Effector memory CD8-positive, alpha-beta T cell (primary cell): Measurements from ENCODE around the gene CAMSAP3.

Experiments
- ATAC-seq: fragments of 150-1000 bp; cut with Tn5 transposase; replicated peaks from 2 replicates; pipeline ENCODE4 v1.10.0; 2021; ENCODE audit warnings: mild to moderate bottlenecking, moderate library complexity
- DNase-seq, 3 experiments: peaks; one replicate each; pipeline ENCODE4 v3.0.0; 2021
- H3K27ac Mint-ChIP-seq, 2 donors: one replicate each; pipeline ENCODE4 v1.8.0; 2022; ENCODE audit warnings: mild to moderate bottlenecking in 2 of 2, mixed read lengths in 2 of 2, moderate library complexity in 2 of 2
- H3K27me3 Mint-ChIP-seq, 2 donors: one replicate each; pipeline ENCODE4 v1.8.0; 2022; ENCODE audit warnings: mixed read lengths in 2 of 2
- H3K36me3 Mint-ChIP-seq: one replicate; pipeline ENCODE4 v1.8.0; 2022; ENCODE audit warnings: mild to moderate bottlenecking, moderate library complexity, mixed read lengths; ENCODE audit not compliant: insufficient read depth
- H3K4me1 Mint-ChIP-seq, 2 donors: one replicate each; pipeline ENCODE4 v1.8.0; 2022; ENCODE audit warnings: low read depth in 2 of 2, mixed read lengths in 2 of 2
- H3K4me3 Mint-ChIP-seq, 2 donors: one replicate each; pipeline ENCODE4 v1.8.0; 2022; ENCODE audit warnings: mild to moderate bottlenecking in 2 of 2, mixed read lengths in 2 of 2, moderate library complexity in 2 of 2
- H3K9me3 Mint-ChIP-seq, 2 donors: one replicate each; pipeline ENCODE4 v1.8.0; 2022; ENCODE audit warnings: mixed read lengths in 2 of 2

CAMSAP3 gene

GRCh38 chr19:7611541-7612279 is 16.0 kb downstream of the CAMSAP3 start:
- ATAC-seq, result no peak
- Mint-ChIP-seq H3K4me1 (no peaks in the 10 kb centered on the region), H3K27me3 (peaks cover 0 to 5% of the 10 kb centered on the region in 2 donors), H3K4me3 (no peak overlapping the region), H3K27ac (no peak overlapping the region), H3K36me3 (no peaks in the 10 kb centered on the region), H3K9me3 (no peaks in the 10 kb centered on the region)
- no peak for DNase-seq

- no peaks in the 10 kb centered on the region for H3K27me3 Mint-ChIP-seq
- no peak overlapping the region for H3K27ac Mint-ChIP-seq
- no peak overlapping the region for H3K4me3 Mint-ChIP-seq
- H3K36me3 Mint-ChIP-seq, result peaks cover 3% of the 10 kb centered on the region
- ATAC-seq (no peak), DNase-seq (no peak)
- H3K9me3 Mint-ChIP-seq, result no peaks in the 10 kb centered on the region
- no peaks in the 10 kb centered on the region for H3K4me1 Mint-ChIP-seq
Measured at GRCh38 chr19:7612282-7613274, 16.9 kb downstream of the CAMSAP3 start.

- H3K4me3 Mint-ChIP-seq, result no peak overlapping the region
- peaks cover 12% of the 10 kb centered on the region for H3K36me3 Mint-ChIP-seq
- ATAC-seq (no peak), DNase-seq (no peak)
- no peaks in the 10 kb centered on the region for H3K4me1 Mint-ChIP-seq
- no peak overlapping the region for H3K27ac Mint-ChIP-seq
- H3K9me3 Mint-ChIP-seq, result no peaks in the 10 kb centered on the region
- H3K27me3 Mint-ChIP-seq, result no peaks in the 10 kb centered on the region
Measured at GRCh38 chr19:7614859-7615741, 19.4 kb downstream of the CAMSAP3 start.

DNA sequence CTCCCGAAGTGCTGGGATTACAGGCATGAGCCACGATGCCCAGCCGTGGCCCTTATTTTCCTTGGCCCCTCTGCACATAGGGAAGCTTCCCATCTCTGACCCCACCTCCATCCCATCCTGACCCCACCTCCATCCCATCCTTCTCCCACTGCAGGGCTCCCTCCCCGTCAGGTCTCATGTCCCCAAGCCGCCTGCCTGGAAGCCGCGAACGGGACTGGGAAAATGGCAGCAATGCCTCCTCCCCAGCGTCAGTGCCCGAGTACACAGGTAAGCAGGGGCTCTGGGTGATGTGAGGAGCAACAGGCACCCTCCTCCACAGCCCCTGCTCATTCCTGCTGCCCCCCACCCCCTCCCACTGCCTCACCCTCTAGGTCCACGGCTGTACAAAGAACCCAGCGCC is 21.5 kb downstream of the CAMSAP3 start:
- H3K9me3 Mint-ChIP-seq, result no peaks in the 10 kb centered on the region
- H3K4me3 Mint-ChIP-seq, result no peak overlapping the region
- peaks cover 31% of the 10 kb centered on the region for H3K36me3 Mint-ChIP-seq
- no peaks in the 10 kb centered on the region for H3K27me3 Mint-ChIP-seq
- DNase-seq (no peak), ATAC-seq (no peak)
- H3K4me1 Mint-ChIP-seq, result no peaks in the 10 kb centered on the region
- no peak overlapping the region for H3K27ac Mint-ChIP-seq

GRCh38 chr19:7617735-7618134 is 22.1 kb downstream of the CAMSAP3 start:
- no peaks in the 10 kb centered on the region for H3K9me3 Mint-ChIP-seq
- H3K4me3 Mint-ChIP-seq, result no peak overlapping the region
- H3K27ac Mint-ChIP-seq, result peak overlapping the region in 1 of 2 donors; percentile 39
- no peaks in the 10 kb centered on the region for H3K4me1 Mint-ChIP-seq
- H3K36me3 Mint-ChIP-seq, result peaks cover 31% of the 10 kb centered on the region
- no peaks in the 10 kb centered on the region for H3K27me3 Mint-ChIP-seq
- ATAC-seq, result no peak
- no peak for DNase-seq

DNA sequence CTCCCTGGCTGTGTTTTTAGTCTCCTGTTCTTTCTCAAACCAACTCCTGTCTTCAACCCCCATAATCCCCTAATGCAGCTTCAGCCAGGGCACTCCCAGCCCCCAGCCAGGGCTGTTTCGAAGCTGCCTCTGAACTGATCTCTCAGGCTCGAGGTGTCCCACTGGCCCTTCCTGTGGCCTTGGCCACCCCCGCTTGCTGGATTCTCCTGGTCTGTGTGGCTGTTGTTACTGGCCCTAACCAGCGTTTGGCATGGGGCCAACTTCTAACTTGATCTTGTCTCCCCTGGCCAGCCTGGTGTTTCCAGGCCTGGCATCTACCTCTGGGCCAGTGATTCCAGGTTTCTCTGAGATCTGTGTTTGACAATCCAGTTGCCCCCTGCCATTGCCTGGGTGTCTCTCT is 22.7 kb downstream of the CAMSAP3 start:
- Mint-ChIP-seq H3K27ac (peak overlapping the region in 1 of 2 donors; percentile 39), H3K9me3 (no peaks in the 10 kb centered on the region), H3K27me3 (no peaks in the 10 kb centered on the region), H3K36me3 (peaks cover 37% of the 10 kb centered on the region), H3K4me1 (peaks cover 0 to 2% of the 10 kb centered on the region in 2 donors), H3K4me3 (no peak overlapping the region)
- ATAC-seq (no peak), DNase-seq (no peak)

- Mint-ChIP-seq H3K4me3 (no peak overlapping the region), H3K36me3 (peaks cover 43% of the 10 kb centered on the region), H3K27ac (peak overlapping the region in 1 of 2 donors; percentile 39), H3K27me3 (no peaks in the 10 kb centered on the region), H3K4me1 (peaks cover 0 to 2% of the 10 kb centered on the region in 2 donors), H3K9me3 (no peaks in the 10 kb centered on the region)
- ATAC-seq (no peak), DNase-seq (no peak)
Measured at GRCh38 chr19:7618771-7619510, 23.3 kb downstream of the CAMSAP3 start.

- Mint-ChIP-seq H3K9me3 (no peaks in the 10 kb centered on the region), H3K4me1 (peaks cover 0 to 2% of the 10 kb centered on the region in 2 donors), H3K27ac (no peak overlapping the region), H3K27me3 (no peaks in the 10 kb centered on the region), H3K4me3 (no peak overlapping the region), H3K36me3 (peaks cover 47% of the 10 kb centered on the region)
- ATAC-seq (no peak), DNase-seq (no peak)
Measured at GRCh38 chr19:7619671-7620441, 24.2 kb downstream of the CAMSAP3 start.

DNA sequence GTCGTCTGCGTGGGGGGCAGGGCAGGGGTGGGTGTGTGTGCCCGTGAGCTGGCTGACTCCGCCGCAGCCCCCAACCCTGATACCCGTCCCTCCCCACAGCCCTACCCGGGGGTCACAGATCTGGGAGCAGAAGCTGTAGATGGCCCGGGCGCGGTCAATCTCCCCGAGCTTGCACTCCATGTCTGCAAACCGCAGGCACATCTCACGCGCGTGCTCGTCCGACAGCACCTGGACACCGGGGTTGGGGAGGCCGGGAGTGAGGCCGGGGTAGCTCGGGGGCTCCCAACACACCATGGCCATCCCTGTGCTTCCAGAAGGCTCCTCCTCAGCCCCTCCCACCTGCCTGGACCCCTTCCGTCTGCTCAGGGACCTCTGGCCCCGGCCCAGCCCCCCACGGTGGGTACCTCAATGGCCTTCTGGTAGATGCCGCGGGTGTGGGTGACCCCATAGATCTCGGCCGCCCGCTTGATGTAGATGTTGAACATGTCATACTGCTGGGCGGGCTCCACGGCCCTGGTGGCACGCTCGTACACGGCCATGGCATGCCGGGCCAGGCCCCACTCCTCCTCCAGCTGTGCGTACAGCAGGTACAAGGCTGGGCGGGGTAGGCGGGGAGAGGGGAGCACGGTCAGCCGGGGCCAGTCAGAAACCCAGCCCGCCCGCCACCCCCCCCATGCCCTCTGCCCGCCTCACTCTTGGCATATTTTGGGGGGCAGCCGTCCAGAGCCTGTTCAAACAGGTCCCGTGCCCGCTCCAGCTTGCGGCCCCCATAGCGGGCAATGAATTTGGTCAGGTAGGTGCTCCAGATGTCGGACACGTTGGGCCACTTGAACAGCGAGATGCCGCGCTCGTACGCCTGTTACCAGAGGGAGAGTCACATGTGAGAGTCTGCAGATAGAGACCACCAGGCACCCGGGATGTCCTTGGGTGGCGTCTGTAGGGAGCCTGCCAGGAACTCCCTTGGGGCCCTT is 25.1 kb downstream of the CAMSAP3 start:
- no peaks in the 10 kb centered on the region for H3K9me3 Mint-ChIP-seq
- H3K36me3 Mint-ChIP-seq, result peaks cover 56% of the 10 kb centered on the region
- H3K4me3 Mint-ChIP-seq, result no peak overlapping the region
- ATAC-seq (no peak), DNase-seq (no peak)
- H3K27me3 Mint-ChIP-seq, result no peaks in the 10 kb centered on the region
- no peak overlapping the region for H3K27ac Mint-ChIP-seq
- H3K4me1 Mint-ChIP-seq, result peaks cover 0 to 4% of the 10 kb centered on the region in 2 donors

GRCh38 chr19:7622933-7623685 is 27.4 kb downstream of the CAMSAP3 start:
- H3K9me3 Mint-ChIP-seq, result no peaks in the 10 kb centered on the region
- no peak overlapping the region for H3K27ac Mint-ChIP-seq
- no peak for ATAC-seq
- no peak overlapping the region for H3K4me3 Mint-ChIP-seq
- H3K4me1 Mint-ChIP-seq, result peaks cover under 1 to 8% of the 10 kb centered on the region in 2 donors
- H3K27me3 Mint-ChIP-seq, result no peaks in the 10 kb centered on the region
- peaks cover 65% of the 10 kb centered on the region for H3K36me3 Mint-ChIP-seq
- no peak for DNase-seq
